Daoy (cell line): Measurements from ENCODE around the gene TRIM36. TPM values are rescaled to one million over a fixed set of nuclear protein-coding genes. Genes with fewer than 3 reads are reported as not detected.

ENCODE experiments used
- DNase-seq: peaks from one replicate; pipeline ENCODE4 v3.0.0-alpha.2; 2015; ENCODE audit warnings: low read depth
- total RNA-seq: library from RNA; depleted of rRNA; stranded (reverse); fragments of >200 nt; shearing (Covaris generic); gene quantifications from 2 replicates; pipeline ENCODE4 v1.2.3, GENCODE V29; 2014; rRNA removed

TRIM36 gene
- total RNA-seq: 6.3 and 13.3 TPM in 2 replicates

- peak; percentile 98 for DNase-seq
These were observed at the start of gene TRIM36 for GRCh38 chr5:115169487-115170133. Gene TRIM36 (minus strand): TSS chr5:115169908. CDS start chr5:115169634, 274 bp downstream.

DNA sequence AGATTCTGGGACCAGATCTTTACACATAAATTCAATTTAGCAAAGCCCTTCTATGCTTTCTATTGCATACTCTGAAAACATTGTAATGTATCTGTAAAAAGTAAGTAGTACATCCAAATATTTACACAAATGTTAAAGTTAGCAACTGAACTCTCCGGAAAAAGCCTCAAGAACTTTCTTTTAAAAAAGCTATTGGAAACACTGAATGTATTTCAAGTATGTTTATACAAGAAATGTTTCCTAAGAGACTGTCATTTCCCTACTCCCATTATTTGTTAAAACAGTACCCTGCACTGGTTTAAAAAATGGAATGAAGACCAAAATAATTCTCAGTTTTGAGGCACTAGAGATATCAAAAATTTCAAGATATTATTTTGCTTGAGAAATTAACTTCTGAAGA is 44.8 kb upstream of the TRIM36 start:
- DNase-seq: no peak

- DNase-seq: no peak
These were observed 39.6 kb upstream of the TRIM36 start for GRCh38 chr5:115209279-115209678.

GRCh38 chr5:115202952-115203351 is 33.2 kb upstream of the TRIM36 start:
- no peak for DNase-seq

DNA sequence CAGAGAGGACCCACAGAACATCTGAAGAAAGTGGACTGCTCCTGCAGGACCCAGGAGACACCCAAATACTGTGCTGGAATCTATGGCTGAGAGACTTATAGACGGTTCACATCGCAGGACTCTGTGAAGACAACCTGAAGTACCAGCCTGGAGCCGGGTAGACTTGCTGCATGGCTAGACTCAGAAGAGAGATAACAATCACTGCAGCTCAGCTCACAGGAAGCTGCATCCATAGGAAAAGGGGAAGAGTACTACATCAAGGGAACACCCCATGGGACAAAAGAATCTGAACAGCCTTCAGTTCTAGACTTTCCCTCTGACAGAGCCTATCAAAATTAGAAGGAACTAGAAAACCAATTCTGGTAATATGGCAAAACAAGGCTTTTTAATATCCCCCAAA is 26.5 kb upstream of the TRIM36 start:
- DNase-seq: no peak

DNA sequence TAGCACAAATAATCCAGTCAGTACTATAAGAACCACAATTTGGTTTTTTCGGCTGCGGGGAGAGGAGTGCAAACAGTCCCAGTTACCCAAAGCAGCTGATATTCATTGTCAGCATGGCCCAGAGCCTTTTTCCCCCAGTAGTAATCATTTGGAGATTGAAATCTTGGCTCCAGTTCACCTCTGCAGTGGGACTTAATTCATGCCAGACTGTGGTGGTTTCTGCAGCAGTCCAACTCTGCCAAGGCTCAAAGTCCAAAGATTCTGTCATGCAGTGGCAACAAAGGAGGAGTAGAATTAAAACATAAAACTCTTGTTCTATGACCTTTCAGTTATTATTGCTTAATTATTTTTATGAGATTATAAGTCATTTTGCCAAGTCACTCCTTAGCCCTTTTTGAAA is 25.0 kb upstream of the TRIM36 start:
- no peak for DNase-seq

- no peak for DNase-seq
These were observed 23.6 kb upstream of the TRIM36 start for GRCh38 chr5:115193295-115193694.

DNA sequence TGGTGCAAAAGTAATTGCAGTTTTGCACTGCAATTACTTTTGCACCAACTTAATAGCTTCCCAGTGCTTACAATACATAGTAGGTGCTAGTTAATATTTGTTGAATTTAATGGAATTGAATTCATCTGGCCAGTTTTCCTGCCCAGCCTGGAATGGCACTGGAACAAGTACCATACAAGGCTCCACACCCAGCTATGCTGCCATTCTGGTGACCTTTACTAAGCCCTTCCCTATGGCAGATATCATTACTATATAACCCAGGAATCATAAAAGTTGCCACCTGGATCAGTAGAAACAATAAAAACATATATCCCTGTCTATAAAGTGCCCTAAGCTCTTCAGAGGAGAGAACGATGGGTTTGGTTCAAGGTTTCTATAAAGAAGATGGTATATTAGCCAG is 22.4 kb upstream of the TRIM36 start:
- DNase-seq: no peak

- no peak for DNase-seq
These were observed 21.8 kb upstream of the TRIM36 start for GRCh38 chr5:115191474-115192031.

- DNase-seq: no peak
These were observed 20.7 kb upstream of the TRIM36 start for GRCh38 chr5:115190388-115190787.

- DNase-seq: no peak
These were observed 20.2 kb upstream of the TRIM36 start for GRCh38 chr5:115189866-115190265.

DNA sequence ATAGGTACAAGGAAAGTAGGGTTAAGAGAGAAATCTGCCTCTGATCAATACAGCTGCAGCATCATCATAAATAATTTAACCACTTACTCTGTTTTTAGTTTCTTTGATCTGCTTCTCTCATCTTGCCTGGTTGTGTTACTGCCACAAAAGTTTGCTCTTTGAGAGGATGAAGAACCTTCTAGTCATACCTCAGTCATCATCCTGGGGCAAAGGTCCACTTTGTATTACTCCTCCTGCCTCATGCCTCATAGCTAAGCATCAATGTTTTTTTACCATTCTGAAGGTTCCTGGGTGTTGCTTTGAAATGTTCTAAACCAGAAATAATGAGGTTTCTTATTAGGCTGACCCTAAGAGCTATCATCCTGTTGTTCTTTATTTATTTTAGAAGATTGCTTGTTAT is 17.1 kb upstream of the TRIM36 start:
- no peak for DNase-seq

GRCh38 chr5:115184770-115185169 is 15.1 kb upstream of the TRIM36 start:
- DNase-seq: no peak

- no peak for DNase-seq
These were observed 12.0 kb upstream of the TRIM36 start for GRCh38 chr5:115181757-115182156.

DNA sequence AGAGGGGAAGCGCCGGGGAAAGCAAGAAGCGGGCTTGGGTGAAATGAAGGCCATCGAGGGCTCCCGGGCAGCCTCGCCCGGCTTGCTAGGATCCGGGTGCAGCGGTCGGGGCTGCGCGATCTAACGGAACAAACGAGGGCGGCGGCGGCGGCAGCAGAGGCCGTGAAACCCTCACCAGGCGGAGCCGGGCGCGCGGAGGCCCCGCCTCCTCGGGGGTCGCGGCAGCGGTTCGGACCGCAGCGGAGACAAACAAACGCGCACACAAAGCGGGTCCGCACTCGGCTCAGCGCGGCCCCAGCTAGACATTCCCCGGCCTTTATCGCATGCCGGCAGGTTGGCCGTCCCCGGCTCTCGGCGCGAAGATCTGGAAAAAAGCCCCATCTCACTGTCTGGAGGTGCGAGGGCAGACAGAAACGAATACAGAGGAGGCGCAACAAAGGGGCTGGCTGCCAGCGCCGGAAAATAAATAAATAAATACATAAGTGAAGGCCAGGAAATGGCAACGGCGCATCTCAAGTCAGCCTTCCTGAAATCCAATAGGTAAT is 10.5 kb upstream of the TRIM36 start:
- DNase-seq: peak; percentile 67

- DNase-seq: peak; percentile 38
These were observed 9.9 kb upstream of the TRIM36 start for GRCh38 chr5:115179394-115180164.

- no peak for DNase-seq
These were observed 9.3 kb upstream of the TRIM36 start for GRCh38 chr5:115179030-115179393.

GRCh38 chr5:115170929-115171510 is 1.3 kb upstream of the TRIM36 start:
- no peak for DNase-seq

- DNase-seq: no peak
These were observed 623 bp upstream of the TRIM36 start for GRCh38 chr5:115170134-115170928.

DNA sequence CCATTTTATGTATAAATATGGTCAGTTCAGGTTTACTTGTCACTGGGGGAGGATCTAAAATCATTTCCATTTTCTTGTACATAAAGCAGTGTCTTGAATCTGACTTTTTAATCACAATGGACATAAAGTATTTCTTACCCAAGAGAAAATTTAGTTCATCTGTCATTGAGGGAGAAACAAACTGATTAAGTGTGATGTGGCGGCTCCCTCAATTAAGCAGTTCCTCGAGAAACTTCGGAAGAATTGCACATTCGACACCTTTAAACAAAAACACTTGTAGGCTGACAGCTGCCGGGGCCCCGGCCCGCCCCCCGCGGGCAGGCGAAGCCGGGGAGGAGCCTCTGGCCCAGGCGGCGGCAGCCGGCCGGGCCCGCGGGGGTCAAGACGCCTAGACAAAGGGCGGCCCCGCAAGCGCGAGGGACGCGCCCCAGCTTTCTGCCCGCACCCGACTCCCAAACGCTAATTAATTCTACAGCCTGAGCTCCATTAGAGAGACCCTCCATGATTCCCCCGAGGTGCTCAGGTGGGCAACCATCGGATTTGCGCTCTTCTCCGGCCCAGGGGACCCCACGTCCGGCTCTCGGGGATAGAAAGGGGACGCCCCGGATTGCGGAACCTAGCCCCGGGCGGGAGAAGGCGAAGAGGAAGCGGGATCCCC is 750 bp downstream of the TRIM36 start:
- DNase-seq: peak; percentile 44

GRCh38 chr5:115166744-115167393 is 2.8 kb downstream of the TRIM36 start:
- no peak for DNase-seq
